Stimulated activated CD8-positive, alpha-beta memory T cell treated with anti-CD3 and anti-CD28 coated beads, Interleukin-7, amount 100 ng/mL, for 24 hours (primary cell): Measurements from ENCODE around the gene CKMT1A.

ENCODE experiments used
- DNase-seq: peaks from one replicate; pipeline ENCODE4 v3.0.0-alpha.2; 2020; ENCODE audit warnings: low read depth

CKMT1A gene

DNA sequence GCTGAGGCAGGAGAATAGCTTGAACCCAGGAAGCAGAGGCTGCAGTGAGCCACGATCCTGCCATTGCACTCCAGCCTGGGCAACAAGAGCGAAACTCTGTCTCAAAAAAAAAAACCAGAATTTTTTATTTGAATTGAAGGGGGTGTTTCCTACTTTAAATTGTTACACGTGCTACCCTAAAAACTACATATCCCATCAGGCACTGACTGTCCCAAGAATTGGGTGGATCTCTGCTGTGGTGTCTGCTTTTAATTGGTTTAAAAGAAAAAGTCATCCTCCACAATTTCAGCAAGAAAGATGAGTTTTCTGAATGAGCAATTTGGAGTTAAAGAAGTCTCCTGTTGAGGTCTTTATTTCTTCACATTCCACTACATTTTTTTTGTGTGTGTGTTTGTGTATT lies 54.7 kb downstream of the CKMT1A start:
- DNase-seq = no peak
